Panc1 (cell line): ENCODE data around the gene MBD5.

Experiments
- CTCF ChIP-seq: fragments of 450-650 bp; IDR thresholded peaks from 2 replicates; pipeline ENCODE4 v1.5.1; 2017; ENCODE audit warnings: mild to moderate bottlenecking
- POLR2AphosphoS5 ChIP-seq: IDR thresholded peaks from 2 replicates; pipeline ENCODE4 v1.6.1; 2012; ENCODE audit warnings: mild to moderate bottlenecking, low read depth, low read length, moderate library complexity
- SIN3A ChIP-seq: IDR thresholded peaks from 2 replicates; pipeline ENCODE4 v1.6.1; 2012; ENCODE audit warnings: low read depth, mild to moderate bottlenecking, low read length, moderate library complexity, borderline replicate concordance; ENCODE audit not compliant: insufficient read depth

GRCh38 chr2:148305476-148305875 lies 284.6 kb downstream of the MBD5 start:
- TF ChIP-seq CTCF (no peak), POLR2AphosphoS5 (no peak), SIN3A (no peak)
